ENCODE results near the gene CDKAL1. TPM values are rescaled to one million over a fixed set of nuclear protein-coding genes. Genes with fewer than 3 reads are reported as not detected.
"Not testable (repeated sequence)": the region's sequence is repeated elsewhere in the genome, so short reads cannot be mapped to it uniquely, and the experiment has no call there.

CDKAL1 gene
- total RNA-seq, 2 donors from 2014 or later: 23.0 to 23.7 TPM

- Mint-ChIP-seq H3K4me1 (peaks cover 29% of the 10 kb centered on the region), H3K27me3 (peaks cover 6% of the 10 kb centered on the region), H3K4me3 (peak overlapping the region; percentile 95), H3K36me3 (ENCODE audit: low read depth) (peaks cover under 1% of the 10 kb centered on the region), H3K27ac (peak overlapping the region; percentile 96)
- H3K9me3 ChIP-seq (ENCODE audit: control insufficient read depth, low read length, poor library complexity, severe bottlenecking): no peaks in the 10 kb centered on the region
- DNase-seq (no peak), ATAC-seq (no peak)
Measured at GRCh38 chr6:20533746-20534294, 437 bp upstream of the CDKAL1 start.

GRCh38 chr6:20538131-20538662 lies 3.9 kb downstream of the CDKAL1 start:
- no peaks in the 10 kb centered on the region for H3K27me3 Mint-ChIP-seq
- H3K4me3 Mint-ChIP-seq: peak overlapping the region; percentile 25
- peaks cover 6% of the 10 kb centered on the region for H3K36me3 Mint-ChIP-seq (ENCODE audit: low read depth)
- H3K27ac Mint-ChIP-seq: no peak overlapping the region
- peaks cover 43% of the 10 kb centered on the region for H3K4me1 Mint-ChIP-seq
- no peaks in the 10 kb centered on the region for H3K9me3 ChIP-seq (ENCODE audit: control insufficient read depth, low read length, poor library complexity, severe bottlenecking)
- DNase-seq (no peak), ATAC-seq (no peak)

- ATAC-seq (no peak), DNase-seq (no peak)
- peaks cover 45% of the 10 kb centered on the region for H3K4me1 Mint-ChIP-seq
- peaks cover 6% of the 10 kb centered on the region for H3K36me3 Mint-ChIP-seq (ENCODE audit: low read depth)
- no peaks in the 10 kb centered on the region for H3K9me3 ChIP-seq (ENCODE audit: control insufficient read depth, low read length, poor library complexity, severe bottlenecking)
- H3K27me3 Mint-ChIP-seq: no peaks in the 10 kb centered on the region
- no peak overlapping the region for H3K27ac Mint-ChIP-seq
- H3K4me3 Mint-ChIP-seq: no peak overlapping the region
Measured at GRCh38 chr6:20538907-20539306, 4.7 kb downstream of the CDKAL1 start.

- no peaks in the 10 kb centered on the region for H3K9me3 ChIP-seq (ENCODE audit: control insufficient read depth, low read length, poor library complexity, severe bottlenecking)
- peaks cover 6% of the 10 kb centered on the region for H3K36me3 Mint-ChIP-seq (ENCODE audit: low read depth)
- no peaks in the 10 kb centered on the region for H3K27me3 Mint-ChIP-seq
- DNase-seq (no peak), ATAC-seq (no peak)
- peaks cover 42% of the 10 kb centered on the region for H3K4me1 Mint-ChIP-seq
- no peak overlapping the region for H3K4me3 Mint-ChIP-seq
- H3K27ac Mint-ChIP-seq: no peak overlapping the region
Measured at GRCh38 chr6:20539387-20539786, 5.1 kb downstream of the CDKAL1 start.

GRCh38 chr6:20540683-20541082 lies 6.4 kb downstream of the CDKAL1 start:
- peaks cover 38% of the 10 kb centered on the region for H3K4me1 Mint-ChIP-seq
- no peak for ATAC-seq
- peak overlapping the region; percentile 51 for H3K27ac Mint-ChIP-seq
- H3K27me3 Mint-ChIP-seq: no peaks in the 10 kb centered on the region
- no peaks in the 10 kb centered on the region for H3K9me3 ChIP-seq (ENCODE audit: control insufficient read depth, low read length, poor library complexity, severe bottlenecking)
- peaks cover 6% of the 10 kb centered on the region for H3K36me3 Mint-ChIP-seq (ENCODE audit: low read depth)
- no peak for DNase-seq
- H3K4me3 Mint-ChIP-seq: no peak overlapping the region

GRCh38 chr6:20541382-20541781 lies 7.1 kb downstream of the CDKAL1 start:
- DNase-seq (no peak), ATAC-seq (no peak)
- Mint-ChIP-seq H3K4me3 (no peak overlapping the region), H3K27me3 (no peaks in the 10 kb centered on the region), H3K27ac (no peak overlapping the region), H3K36me3 (ENCODE audit: low read depth) (peaks cover 8% of the 10 kb centered on the region), H3K4me1 (peaks cover 35% of the 10 kb centered on the region)
- H3K9me3 ChIP-seq (ENCODE audit: control insufficient read depth, low read length, poor library complexity, severe bottlenecking): no peaks in the 10 kb centered on the region

- Mint-ChIP-seq H3K27ac (no peak overlapping the region), H3K27me3 (no peaks in the 10 kb centered on the region), H3K36me3 (ENCODE audit: low read depth) (peaks cover 8% of the 10 kb centered on the region), H3K4me3 (no peak overlapping the region), H3K4me1 (peaks cover 29% of the 10 kb centered on the region)
- H3K9me3 ChIP-seq (ENCODE audit: control insufficient read depth, low read length, poor library complexity, severe bottlenecking): no peaks in the 10 kb centered on the region
- peak; percentile 27 for ATAC-seq
- no peak for DNase-seq
Measured at GRCh38 chr6:20542927-20543602, 8.8 kb downstream of the CDKAL1 start.

- Mint-ChIP-seq H3K4me1 (peaks cover 8% of the 10 kb centered on the region), H3K4me3 (no peak overlapping the region), H3K27ac (no peak overlapping the region), H3K27me3 (no peaks in the 10 kb centered on the region), H3K36me3 (ENCODE audit: low read depth) (peaks cover 5% of the 10 kb centered on the region)
- H3K9me3 ChIP-seq (ENCODE audit: control insufficient read depth, low read length, poor library complexity, severe bottlenecking): no peaks in the 10 kb centered on the region
- DNase-seq (no peak), ATAC-seq (no peak)
Measured at GRCh38 chr6:20548264-20548663, 14.0 kb downstream of the CDKAL1 start.

GRCh38 chr6:20549398-20549797 lies 15.1 kb downstream of the CDKAL1 start:
- H3K4me1 Mint-ChIP-seq; H3K9me3 ChIP-seq (ENCODE audit: control insufficient read depth, low read length, poor library complexity, severe bottlenecking); DNase-seq; H3K4me3 Mint-ChIP-seq; ATAC-seq; H3K36me3 Mint-ChIP-seq (ENCODE audit: low read depth); H3K27me3 Mint-ChIP-seq; H3K27ac Mint-ChIP-seq: not testable (repeated sequence)

- no peak for DNase-seq
- no peak for ATAC-seq
- Mint-ChIP-seq H3K27ac (no peak overlapping the region), H3K4me3 (no peak overlapping the region), H3K36me3 (ENCODE audit: low read depth) (peaks cover 5% of the 10 kb centered on the region), H3K4me1 (peaks cover 6% of the 10 kb centered on the region), H3K27me3 (no peaks in the 10 kb centered on the region)
- H3K9me3 ChIP-seq (ENCODE audit: control insufficient read depth, low read length, poor library complexity, severe bottlenecking): no peaks in the 10 kb centered on the region
Measured at GRCh38 chr6:20554326-20554725, 20.1 kb downstream of the CDKAL1 start.

- Mint-ChIP-seq H3K27ac (no peak overlapping the region), H3K36me3 (ENCODE audit: low read depth) (peaks cover 5% of the 10 kb centered on the region), H3K4me3 (no peak overlapping the region), H3K4me1 (peaks cover 6% of the 10 kb centered on the region), H3K27me3 (no peaks in the 10 kb centered on the region)
- no peaks in the 10 kb centered on the region for H3K9me3 ChIP-seq (ENCODE audit: control insufficient read depth, low read length, poor library complexity, severe bottlenecking)
- no peak for ATAC-seq
- no peak for DNase-seq
Measured at GRCh38 chr6:20554817-20555216, 20.6 kb downstream of the CDKAL1 start.

- ATAC-seq (no peak), DNase-seq (no peak)
- Mint-ChIP-seq H3K36me3 (ENCODE audit: low read depth) (peaks cover 2% of the 10 kb centered on the region), H3K4me1 (peaks cover 6% of the 10 kb centered on the region), H3K4me3 (no peak overlapping the region), H3K27ac (no peak overlapping the region), H3K27me3 (no peaks in the 10 kb centered on the region)
- H3K9me3 ChIP-seq (ENCODE audit: control insufficient read depth, low read length, poor library complexity, severe bottlenecking): no peaks in the 10 kb centered on the region
Measured at GRCh38 chr6:20559924-20560551, 25.8 kb downstream of the CDKAL1 start.

GRCh38 chr6:20563377-20563776 lies 29.1 kb downstream of the CDKAL1 start:
- H3K27me3 Mint-ChIP-seq: no peaks in the 10 kb centered on the region
- H3K36me3 Mint-ChIP-seq (ENCODE audit: low read depth): peaks cover 2% of the 10 kb centered on the region

More at GRCh38 chr6:20563377-20563776, 29.1 kb downstream of the CDKAL1 start:
- H3K4me3 Mint-ChIP-seq: no peak overlapping the region
- ATAC-seq (no peak), DNase-seq (no peak)
- peaks cover 7% of the 10 kb centered on the region for H3K4me1 Mint-ChIP-seq
- H3K27ac Mint-ChIP-seq: no peak overlapping the region
- H3K9me3 ChIP-seq (ENCODE audit: control insufficient read depth, low read length, poor library complexity, severe bottlenecking): no peaks in the 10 kb centered on the region
